ENCODE results near the gene PLD4.

The PLD4 gene

GRCh38 chr14:104892531-104893434, 31.9 kb upstream of the PLD4 start:
- DNase-seq (ENCODE audit: low read depth), result no peak
- no peak overlapping the region for H3K4me3 ChIP-seq (ENCODE audit: low read depth, low read length)
- TF ChIP-seq, protein P1, sequence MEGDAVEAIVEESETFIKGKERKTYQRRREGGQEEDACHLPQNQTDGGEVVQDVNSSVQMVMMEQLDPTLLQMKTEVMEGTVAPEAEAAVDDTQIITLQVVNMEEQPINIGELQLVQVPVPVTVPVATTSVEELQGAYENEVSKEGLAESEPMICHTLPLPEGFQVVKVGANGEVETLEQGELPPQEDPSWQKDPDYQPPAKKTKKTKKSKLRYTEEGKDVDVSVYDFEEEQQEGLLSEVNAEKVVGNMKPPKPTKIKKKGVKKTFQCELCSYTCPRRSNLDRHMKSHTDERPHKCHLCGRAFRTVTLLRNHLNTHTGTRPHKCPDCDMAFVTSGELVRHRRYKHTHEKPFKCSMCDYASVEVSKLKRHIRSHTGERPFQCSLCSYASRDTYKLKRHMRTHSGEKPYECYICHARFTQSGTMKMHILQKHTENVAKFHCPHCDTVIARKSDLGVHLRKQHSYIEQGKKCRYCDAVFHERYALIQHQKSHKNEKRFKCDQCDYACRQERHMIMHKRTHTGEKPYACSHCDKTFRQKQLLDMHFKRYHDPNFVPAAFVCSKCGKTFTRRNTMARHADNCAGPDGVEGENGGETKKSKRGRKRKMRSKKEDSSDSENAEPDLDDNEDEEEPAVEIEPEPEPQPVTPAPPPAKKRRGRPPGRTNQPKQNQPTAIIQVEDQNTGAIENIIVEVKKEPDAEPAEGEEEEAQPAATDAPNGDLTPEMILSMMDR (IDR thresholded peaks at IDR 0.05; ENCODE audit: low read depth, low read length, missing control alignments), result no peak

DNA sequence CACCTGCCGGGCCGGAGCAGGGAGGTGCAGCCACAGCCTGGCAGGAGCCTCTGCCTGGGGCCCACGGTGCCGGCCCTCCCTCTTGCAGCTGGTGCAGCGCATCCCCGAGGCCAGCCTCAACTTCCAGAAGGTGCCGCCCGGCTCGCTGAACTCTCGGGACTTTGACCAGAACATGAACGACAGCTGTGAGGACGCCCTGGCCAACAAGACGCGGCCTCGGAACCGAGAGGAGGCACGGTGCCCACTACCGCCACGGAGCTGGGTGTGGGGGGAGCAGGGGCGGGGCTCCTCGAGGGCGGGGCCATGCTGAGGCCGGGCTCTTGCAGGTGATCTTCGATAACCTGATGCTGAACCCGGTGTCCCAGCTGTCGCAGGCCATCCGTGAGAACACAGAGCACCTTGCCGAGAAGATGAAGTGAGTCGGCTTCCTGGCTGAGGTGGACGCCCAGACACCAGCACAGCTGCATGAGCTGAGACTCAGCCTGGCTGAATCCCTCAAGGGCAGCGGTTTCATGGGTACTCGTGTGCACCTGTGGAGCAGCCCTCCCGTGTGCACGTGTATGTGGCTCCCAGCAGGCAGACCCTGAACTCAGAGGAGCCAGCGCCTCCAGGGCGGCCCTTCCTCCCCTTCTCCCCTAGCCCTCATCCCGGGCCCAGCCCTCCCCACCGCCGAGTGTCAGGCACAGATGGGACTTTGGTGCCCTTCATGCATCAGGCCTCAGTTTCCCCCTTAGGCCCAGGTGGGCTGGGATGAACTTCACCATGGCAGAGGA, 31.1 kb upstream of the PLD4 start:
- DNase-seq (ENCODE audit: low read depth), result no peak
- H3K4me3 ChIP-seq (ENCODE audit: low read depth, low read length), result no peak overlapping the region
- TF ChIP-seq, protein P1 (IDR thresholded peaks at IDR 0.05; ENCODE audit: low read depth, low read length, missing control alignments), result no peak

- TF ChIP-seq, protein P1 (IDR thresholded peaks at IDR 0.05; ENCODE audit: low read depth, low read length, missing control alignments), result no peak
- no peak overlapping the region for H3K4me3 ChIP-seq (ENCODE audit: low read depth, low read length)
- no peak for DNase-seq (ENCODE audit: low read depth)
These were observed 30.1 kb upstream of the PLD4 start for GRCh38 chr14:104894331-104895206.

- DNase-seq (ENCODE audit: low read depth), result no peak
- no peak overlapping the region for H3K4me3 ChIP-seq (ENCODE audit: low read depth, low read length)
- TF ChIP-seq, protein P1 (IDR thresholded peaks at IDR 0.05; ENCODE audit: low read depth, low read length, missing control alignments), result no peak
These were observed 29.4 kb upstream of the PLD4 start for GRCh38 chr14:104895207-104895785.

DNA sequence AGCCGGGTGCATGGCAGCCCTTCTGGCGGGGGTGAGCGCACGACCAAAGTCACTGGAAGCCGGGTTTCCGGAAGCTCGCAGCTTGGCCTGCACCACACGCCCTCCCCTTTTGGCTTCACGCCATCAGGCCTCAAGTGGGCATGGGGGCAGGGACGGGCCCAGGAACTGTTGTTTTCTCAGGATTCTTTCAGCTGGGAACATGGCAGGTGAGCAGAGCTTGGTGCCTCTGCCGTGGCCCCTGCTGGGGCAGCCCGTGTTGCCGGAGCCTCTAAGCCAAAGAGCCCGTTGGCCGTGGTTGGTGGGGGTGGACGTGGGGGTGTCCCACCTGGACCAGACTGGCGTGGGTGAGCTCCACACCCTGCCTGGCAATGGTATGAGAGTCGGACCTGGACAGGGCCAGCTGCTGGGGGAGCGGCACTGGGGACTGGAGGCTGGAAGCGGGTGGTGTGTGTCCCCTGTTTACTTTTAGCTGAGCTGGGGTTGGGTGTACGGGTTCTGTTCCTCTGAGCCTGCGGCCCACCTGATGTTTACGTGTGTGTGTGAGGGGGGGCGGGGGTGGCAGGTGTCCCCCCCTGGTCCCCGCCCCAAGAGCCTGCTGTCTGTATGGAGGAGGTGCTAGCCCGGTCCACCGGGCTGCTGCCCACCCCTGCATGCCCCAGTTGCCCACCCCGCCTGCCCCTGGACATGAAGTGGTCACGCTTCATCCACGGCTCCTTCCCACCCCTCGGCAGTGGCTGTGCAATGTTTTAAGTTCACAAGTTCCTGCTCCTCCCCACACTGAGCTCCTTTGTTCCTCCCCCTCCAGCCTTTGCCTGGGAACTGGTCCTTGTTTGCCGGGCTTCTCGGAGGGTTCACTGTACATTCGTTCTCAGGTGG, 28.7 kb upstream of the PLD4 start:
- TF ChIP-seq, protein P1 (IDR thresholded peaks at IDR 0.05; ENCODE audit: low read depth, low read length, missing control alignments), result no peak
- H3K4me3 ChIP-seq (ENCODE audit: low read depth, low read length), result no peak overlapping the region
- no peak for DNase-seq (ENCODE audit: low read depth)

All from GM12864 (cell line).